Endothelial cell (in vitro differentiated cells): ENCODE measurements around the gene SERPINA7. TPM values are rescaled to one million over a fixed set of nuclear protein-coding genes. Genes with fewer than 3 reads are reported as not detected.

Experiments
- DNase-seq: peaks from one replicate; pipeline ENCODE4 v3.0.0; 2021; ENCODE audit warnings: low spot score
- H3K27ac Mint-ChIP-seq: one replicate; pipeline ENCODE4 v1.8.0; 2021; ENCODE audit warnings: mixed read lengths, inconsistent platforms; ENCODE audit not compliant: unreplicated experiment
- H3K27me3 Mint-ChIP-seq: one replicate; pipeline ENCODE4 v1.8.0; 2021; ENCODE audit warnings: mild to moderate bottlenecking, moderate library complexity, mixed read lengths, inconsistent platforms; ENCODE audit not compliant: unreplicated experiment
- H3K36me3 Mint-ChIP-seq: one replicate; pipeline ENCODE4 v1.8.0; 2021; ENCODE audit warnings: mild to moderate bottlenecking, low read depth, mixed read lengths, inconsistent platforms; ENCODE audit not compliant: unreplicated experiment
- H3K4me1 Mint-ChIP-seq: one replicate; pipeline ENCODE4 v1.8.0; 2021; ENCODE audit warnings: mild to moderate bottlenecking, mixed read lengths, inconsistent platforms; ENCODE audit not compliant: unreplicated experiment
- H3K4me3 Mint-ChIP-seq: one replicate; pipeline ENCODE4 v1.8.0; 2021; ENCODE audit warnings: mild to moderate bottlenecking, mixed read lengths, inconsistent platforms; ENCODE audit not compliant: unreplicated experiment
- H3K9me3 Mint-ChIP-seq: one replicate; pipeline ENCODE4 v1.8.0; 2021; ENCODE audit warnings: mixed read lengths, inconsistent platforms; ENCODE audit not compliant: unreplicated experiment
- total RNA-seq: library from RNA; stranded (reverse); fragmentation: NEBNext Ultra II Directional; extraction: Animal tissue kit (Norgen Biotek cat#: 25700); gene quantifications from one replicate; pipeline ENCODE4 v1.2.1, GENCODE V29; 2021; ENCODE audit not compliant: unreplicated experiment
- TF ChIP-seq, protein P1 (sequence below): fragments of 200-600 bp; sonication (generic); IDR thresholded peaks from one replicate; pipeline ENCODE4 v1.5.0; 2021; ENCODE audit warnings: antibody characterized with exemption; ENCODE audit not compliant: unreplicated experiment

Gene SERPINA7
- total RNA-seq, 1 donor from 2014 or later = not detected

GRCh38 chrX:106039920-106040319, 1.4 kb upstream of the SERPINA7 start:
- no peaks in the 10 kb centered on the region for H3K27me3 Mint-ChIP-seq
- TF ChIP-seq, protein P1, sequence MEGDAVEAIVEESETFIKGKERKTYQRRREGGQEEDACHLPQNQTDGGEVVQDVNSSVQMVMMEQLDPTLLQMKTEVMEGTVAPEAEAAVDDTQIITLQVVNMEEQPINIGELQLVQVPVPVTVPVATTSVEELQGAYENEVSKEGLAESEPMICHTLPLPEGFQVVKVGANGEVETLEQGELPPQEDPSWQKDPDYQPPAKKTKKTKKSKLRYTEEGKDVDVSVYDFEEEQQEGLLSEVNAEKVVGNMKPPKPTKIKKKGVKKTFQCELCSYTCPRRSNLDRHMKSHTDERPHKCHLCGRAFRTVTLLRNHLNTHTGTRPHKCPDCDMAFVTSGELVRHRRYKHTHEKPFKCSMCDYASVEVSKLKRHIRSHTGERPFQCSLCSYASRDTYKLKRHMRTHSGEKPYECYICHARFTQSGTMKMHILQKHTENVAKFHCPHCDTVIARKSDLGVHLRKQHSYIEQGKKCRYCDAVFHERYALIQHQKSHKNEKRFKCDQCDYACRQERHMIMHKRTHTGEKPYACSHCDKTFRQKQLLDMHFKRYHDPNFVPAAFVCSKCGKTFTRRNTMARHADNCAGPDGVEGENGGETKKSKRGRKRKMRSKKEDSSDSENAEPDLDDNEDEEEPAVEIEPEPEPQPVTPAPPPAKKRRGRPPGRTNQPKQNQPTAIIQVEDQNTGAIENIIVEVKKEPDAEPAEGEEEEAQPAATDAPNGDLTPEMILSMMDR = no peak
- H3K4me1 Mint-ChIP-seq = no peaks in the 10 kb centered on the region
- no peak overlapping the region for H3K27ac Mint-ChIP-seq
- no peaks in the 10 kb centered on the region for H3K9me3 Mint-ChIP-seq
- no peak overlapping the region for H3K4me3 Mint-ChIP-seq
- H3K36me3 Mint-ChIP-seq = no peaks in the 10 kb centered on the region
- DNase-seq = no peak

DNA sequence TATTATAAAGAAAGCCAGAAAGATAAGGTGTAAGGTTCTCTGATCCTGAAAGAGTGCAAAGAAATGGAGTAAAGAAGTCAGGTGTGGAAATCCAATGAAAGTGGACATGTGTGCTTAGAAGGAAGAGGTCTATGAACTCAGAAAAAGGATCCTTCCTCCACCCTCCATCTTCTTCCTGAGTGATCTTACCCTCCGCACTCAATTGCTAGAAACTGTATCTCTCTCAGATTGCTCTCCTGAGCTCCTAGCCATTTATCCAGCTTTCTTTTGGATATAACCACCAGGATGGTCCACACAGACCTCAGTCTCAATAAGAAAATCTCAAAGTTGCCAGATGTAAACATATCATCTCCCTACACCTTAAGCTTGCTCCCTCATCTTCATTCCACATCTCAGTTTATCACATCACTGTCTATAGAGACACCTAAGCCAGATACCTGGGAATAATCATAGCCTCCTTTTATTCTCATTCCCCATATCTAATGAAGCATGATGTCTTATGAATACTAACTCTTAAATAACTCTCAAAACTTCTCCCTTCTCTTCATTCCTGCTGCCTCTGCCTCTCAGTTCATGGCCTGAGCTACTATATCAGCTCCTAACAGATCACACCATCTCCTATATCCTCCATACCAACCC, 573 bp downstream of the SERPINA7 start:
- no peaks in the 10 kb centered on the region for H3K9me3 Mint-ChIP-seq

DNA sequence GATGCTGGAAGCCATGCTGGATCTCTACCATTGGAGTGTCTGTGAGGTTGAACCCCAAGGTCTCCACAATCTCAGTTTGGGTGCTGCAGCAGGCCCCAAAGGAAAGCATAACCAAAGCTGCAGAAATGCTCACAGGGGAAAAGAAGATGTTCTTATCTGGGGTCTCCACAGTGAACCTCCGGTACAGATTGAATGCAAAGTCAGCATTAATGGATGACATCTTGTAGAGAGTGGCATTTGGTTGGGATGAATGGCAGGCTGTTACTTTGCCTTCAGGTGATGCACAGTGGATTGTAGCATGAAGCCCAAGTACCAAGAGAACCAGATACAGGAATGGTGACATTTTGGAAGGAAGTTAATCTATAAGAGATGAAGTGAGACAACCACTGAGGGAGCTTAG, 1.8 kb downstream of the SERPINA7 start:
- no peaks in the 10 kb centered on the region for H3K9me3 Mint-ChIP-seq

More for the DNA sequence above, 573 bp downstream of the SERPINA7 start:
- TF ChIP-seq, protein P1 = no peak
- Mint-ChIP-seq H3K36me3 (no peaks in the 10 kb centered on the region), H3K4me3 (no peak overlapping the region), H3K4me1 (no peaks in the 10 kb centered on the region), H3K27me3 (no peaks in the 10 kb centered on the region), H3K27ac (no peak overlapping the region)
- no peak for DNase-seq

DNA sequence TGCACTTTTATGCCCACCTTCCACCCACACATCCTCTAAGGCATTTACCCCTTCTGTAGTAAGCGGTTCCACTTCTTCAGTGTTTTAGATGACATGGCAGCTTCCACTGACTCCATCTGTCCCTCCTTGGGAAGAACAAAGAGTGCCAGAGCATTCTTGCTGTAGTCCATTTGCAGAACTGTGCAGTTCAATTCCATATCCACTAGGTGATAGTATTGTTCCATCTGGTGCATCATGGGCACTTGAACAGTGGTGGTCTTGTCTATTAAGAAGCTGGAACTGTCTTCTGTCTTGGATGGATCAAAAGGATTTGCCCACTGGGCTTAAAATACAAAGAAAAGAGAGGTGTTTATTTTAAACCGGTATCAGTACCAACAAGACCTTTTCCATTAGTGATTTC, 3.5 kb downstream of the SERPINA7 start:
- Mint-ChIP-seq H3K4me1 (no peaks in the 10 kb centered on the region), H3K36me3 (no peaks in the 10 kb centered on the region), H3K4me3 (no peak overlapping the region), H3K27me3 (no peaks in the 10 kb centered on the region), H3K9me3 (no peaks in the 10 kb centered on the region), H3K27ac (no peak overlapping the region)
- no peak for DNase-seq
- TF ChIP-seq, protein P1 = no peak

More for the DNA sequence above, 1.8 kb downstream of the SERPINA7 start:
- Mint-ChIP-seq H3K4me1 (no peaks in the 10 kb centered on the region), H3K36me3 (no peaks in the 10 kb centered on the region), H3K4me3 (no peak overlapping the region), H3K27me3 (no peaks in the 10 kb centered on the region), H3K27ac (no peak overlapping the region)
- TF ChIP-seq, protein P1 = no peak
- no peak for DNase-seq

- DNase-seq = no peak
- H3K4me1 Mint-ChIP-seq = no peaks in the 10 kb centered on the region
- H3K27ac Mint-ChIP-seq = no peak overlapping the region
- H3K9me3 Mint-ChIP-seq = no peaks in the 10 kb centered on the region
- H3K4me3 Mint-ChIP-seq = no peak overlapping the region
- H3K36me3 Mint-ChIP-seq = no peaks in the 10 kb centered on the region
- TF ChIP-seq, protein P1 = no peak
- H3K27me3 Mint-ChIP-seq = no peaks in the 10 kb centered on the region
Measured at GRCh38 chrX:106023947-106024346, 14.6 kb downstream of the SERPINA7 start.
